HG03378 (cell line): ENCODE results near the gene APOA1.

Source experiments
- ATAC-seq: cut with Tn5 transposase; IDR thresholded peaks from one replicate; pipeline ENCODE4 v1.9.1; 2021; ENCODE audit warnings: mild to moderate bottlenecking, moderate library complexity; ENCODE audit not compliant: unreplicated experiment

APOA1 gene

GRCh38 chr11:116859175-116859574 lies 21.8 kb upstream of the APOA1 start:
- no peak for ATAC-seq

DNA sequence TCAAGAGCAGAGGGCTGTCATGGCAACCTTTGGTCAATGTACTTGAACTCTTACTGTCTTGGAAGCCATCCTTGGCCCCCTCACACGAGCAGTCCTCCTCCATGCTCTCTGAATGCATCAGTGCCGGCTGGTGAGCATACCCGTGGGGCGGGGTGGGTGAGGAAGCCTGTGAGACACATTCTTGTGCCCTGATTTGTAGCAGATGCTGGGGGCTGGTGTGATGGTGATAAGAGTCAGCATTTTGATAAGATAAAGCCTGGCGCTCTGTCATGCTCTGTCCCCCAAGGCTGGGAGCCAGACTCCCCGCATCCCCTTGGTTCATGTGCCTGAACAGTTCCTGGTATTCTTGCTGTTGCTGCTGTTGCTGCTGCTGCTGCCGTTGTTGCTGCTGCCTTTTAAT lies 20.5 kb upstream of the APOA1 start:
- no peak for ATAC-seq

DNA sequence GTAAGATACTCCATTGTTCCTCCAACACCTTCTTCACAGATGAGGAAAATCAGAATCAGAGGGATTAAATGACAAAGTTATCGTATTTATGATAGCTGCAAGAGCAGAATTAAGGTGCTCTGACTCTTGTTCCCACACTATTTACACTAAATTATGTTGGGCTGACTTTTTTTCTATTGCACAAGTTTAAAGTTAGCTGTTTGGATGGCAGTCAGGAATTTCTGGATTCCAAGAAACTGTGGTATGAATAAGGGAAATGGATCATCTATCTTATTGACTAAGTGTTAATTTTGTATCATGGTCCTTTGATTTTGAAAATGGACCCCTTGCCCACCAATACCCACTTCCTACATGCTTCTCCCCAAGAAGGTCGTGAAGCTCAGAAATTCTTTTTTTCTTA lies 19.9 kb upstream of the APOA1 start:
- ATAC-seq: no peak

DNA sequence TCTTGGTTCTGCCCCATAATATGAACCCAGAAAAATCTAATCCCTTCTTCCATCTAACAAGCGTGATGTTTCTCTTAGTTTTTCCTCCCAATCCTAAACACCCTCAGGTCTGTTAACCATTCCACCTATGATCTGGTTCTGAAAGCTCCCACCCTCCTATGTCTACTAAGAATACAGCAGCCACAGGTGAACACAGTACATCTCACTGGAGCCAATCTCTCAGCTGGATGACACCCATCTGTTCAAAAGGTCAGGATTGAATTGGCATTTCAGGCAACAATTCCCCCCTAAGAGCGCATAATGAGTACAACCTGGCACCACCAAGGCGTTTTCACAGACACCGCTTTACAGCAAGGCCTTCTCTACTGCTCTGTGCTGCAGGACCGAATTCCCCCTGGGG lies 19.0 kb upstream of the APOA1 start:
- no peak for ATAC-seq

GRCh38 chr11:116855413-116855812 lies 18.0 kb upstream of the APOA1 start:
- no peak for ATAC-seq

DNA sequence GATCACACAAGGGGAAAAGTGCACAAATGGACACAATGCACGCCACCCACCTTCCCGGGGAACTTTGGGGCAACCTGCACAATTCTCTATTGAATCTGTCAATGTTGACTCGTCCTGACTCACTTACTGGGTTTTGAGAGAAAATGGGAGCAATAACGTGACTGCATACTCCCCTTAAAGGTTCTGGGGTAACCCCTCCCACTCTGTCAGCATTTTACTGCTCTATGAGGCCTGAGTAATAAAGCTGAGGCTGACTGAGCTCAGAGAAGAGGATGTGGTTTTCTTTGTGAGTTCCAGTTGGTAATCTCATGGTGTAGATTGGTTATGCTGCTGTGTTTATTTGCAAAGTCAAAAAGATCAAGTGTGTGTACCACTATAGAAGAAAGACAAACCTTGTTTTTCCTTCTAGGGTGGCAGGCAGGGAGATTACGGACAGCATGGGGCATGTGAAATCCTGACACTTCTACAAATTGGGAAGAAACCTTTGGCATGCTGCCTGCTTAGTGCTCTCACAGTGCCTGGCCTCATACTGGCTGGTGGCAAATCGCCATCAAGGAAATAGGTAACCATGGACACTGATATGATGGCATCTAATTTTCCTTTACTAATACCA lies 16.1 kb upstream of the APOA1 start:
- ATAC-seq: peak; percentile 92

DNA sequence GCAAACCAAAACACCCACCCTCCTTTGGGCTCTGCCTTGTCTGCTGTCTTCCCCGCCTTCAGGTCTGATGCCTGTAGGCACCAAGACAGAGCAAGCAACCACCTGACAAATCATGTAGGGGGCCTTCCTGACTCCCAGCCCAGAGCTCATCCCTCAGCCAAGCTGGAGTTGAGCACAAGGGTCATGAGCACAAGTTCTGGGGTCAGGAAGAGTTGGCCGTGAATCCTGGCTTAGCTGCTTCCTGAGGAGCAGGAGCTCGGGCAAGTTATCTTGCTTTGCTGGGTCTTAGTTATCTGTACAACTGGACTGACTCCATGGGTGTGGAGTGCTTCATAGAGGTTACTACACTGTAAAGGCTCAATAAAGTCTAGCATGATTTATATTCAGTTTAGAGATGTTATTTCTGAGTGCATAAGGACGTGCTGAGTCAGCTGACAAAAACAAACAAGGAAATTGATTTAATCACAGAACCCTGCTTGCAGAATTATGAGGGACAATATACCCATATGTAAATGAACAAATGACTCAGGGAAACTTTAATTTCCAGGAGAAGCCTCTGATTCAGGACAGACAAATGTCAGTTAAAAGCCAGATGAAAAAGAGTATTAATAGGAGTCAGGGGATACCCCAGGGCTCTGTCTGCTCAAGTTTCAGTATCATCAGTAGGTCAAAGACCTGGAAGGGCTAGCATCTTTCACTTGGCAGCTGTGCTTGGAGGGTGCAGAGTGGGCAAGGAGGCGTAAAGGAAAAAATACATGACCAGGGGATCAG lies 15.0 kb upstream of the APOA1 start:
- no peak for ATAC-seq

DNA sequence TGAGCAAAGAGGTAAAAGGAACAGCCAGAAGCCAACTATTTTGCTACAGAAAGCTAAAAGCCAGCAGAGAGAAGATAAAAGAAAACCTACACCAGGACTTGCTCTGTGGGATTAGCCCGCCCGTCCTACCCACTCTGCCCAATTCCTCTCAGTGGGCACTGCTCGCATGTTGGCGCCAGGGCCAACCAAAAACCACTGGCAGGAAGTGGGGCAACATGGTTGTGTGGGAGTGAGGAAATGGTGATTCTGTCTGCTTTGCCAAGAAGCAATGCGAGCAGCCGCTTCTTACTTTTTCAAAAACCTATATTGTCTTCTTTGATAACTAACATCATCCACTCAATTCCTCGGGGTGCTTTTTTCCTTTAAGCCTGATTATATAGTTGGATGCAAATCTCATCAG lies 14.2 kb upstream of the APOA1 start:
- no peak for ATAC-seq

GRCh38 chr11:116849486-116849885 lies 12.1 kb upstream of the APOA1 start:
- no peak for ATAC-seq

- no peak for ATAC-seq
Observed at GRCh38 chr11:116849060-116849459, 11.6 kb upstream of the APOA1 start.

GRCh38 chr11:116847612-116848011 lies 10.2 kb upstream of the APOA1 start:
- no peak for ATAC-seq

DNA sequence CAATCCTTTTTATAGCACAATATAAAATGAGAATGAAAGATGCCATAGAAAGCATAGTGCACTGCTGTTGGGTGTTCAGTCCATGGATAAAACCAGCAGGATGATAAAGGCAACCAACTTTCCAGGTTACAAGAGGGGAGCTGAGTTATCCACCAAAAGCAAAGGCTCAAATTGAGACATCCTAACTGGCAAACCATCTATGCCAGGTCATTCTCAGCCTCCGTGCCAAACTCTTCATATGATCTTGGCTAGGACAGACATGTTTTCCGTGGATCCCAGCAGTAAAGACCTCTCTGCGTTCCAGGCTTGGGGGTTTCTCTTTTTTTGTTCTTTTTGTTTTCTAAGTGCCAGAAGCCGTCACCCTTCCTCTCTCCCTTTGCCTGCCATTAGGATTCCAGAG lies 7.3 kb upstream of the APOA1 start:
- ATAC-seq: no peak

- ATAC-seq: no peak
Observed at GRCh38 chr11:116843661-116844060, 6.2 kb upstream of the APOA1 start.

GRCh38 chr11:116842909-116843308 lies 5.5 kb upstream of the APOA1 start:
- no peak for ATAC-seq

- no peak for ATAC-seq
Observed at GRCh38 chr11:116842117-116842516, 4.7 kb upstream of the APOA1 start.

DNA sequence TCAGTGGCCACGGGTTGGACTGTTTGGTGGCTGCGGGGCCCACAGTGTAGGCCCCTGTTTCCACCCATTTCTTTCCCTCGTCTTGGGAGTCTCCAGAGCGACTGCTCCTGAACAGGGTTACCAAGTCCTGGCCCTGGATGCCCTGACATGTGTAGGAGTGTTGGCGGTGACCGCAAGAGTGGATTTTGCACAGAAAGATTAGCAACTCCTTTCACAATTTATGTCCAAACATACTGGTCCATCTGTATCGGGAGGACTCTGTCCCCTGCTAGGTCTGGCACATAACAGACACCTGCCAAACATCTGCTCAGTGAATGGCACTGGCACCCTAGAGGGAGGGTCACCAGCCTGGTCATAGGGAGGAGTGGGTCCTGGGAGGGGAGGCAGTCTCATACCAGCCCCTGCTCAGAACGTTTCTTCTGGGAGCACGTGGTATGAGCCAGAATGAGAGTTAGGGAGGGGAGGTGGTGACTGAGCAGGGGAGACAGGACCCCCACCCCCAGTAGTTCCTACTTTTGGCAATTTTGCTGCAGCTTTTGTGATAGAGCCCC lies 3.4 kb upstream of the APOA1 start:
- ATAC-seq: no peak

- ATAC-seq: no peak
Observed at GRCh38 chr11:116840224-116840745, 2.9 kb upstream of the APOA1 start.

GRCh38 chr11:116838321-116839084 lies 1.1 kb upstream of the APOA1 start:
- ATAC-seq: no peak

DNA sequence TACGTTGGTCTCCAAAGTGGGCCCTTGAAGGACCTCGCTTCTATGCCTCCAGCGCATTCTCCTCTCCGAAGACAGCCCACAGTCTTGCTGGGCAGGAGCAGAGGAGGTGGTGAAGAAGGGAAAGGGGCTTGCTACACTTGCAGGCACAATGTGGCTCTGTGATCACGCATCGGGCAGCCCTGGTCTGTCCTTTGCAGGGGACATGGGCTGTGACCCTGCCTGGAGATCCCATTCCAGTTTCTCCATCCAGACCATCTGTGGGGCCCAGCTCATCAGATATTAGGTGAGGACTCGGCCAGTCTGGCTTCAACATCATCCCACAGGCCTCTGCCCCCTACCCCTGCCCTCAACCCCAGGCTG lies 810 bp downstream of the APOA1 start:
- ATAC-seq: no peak

DNA sequence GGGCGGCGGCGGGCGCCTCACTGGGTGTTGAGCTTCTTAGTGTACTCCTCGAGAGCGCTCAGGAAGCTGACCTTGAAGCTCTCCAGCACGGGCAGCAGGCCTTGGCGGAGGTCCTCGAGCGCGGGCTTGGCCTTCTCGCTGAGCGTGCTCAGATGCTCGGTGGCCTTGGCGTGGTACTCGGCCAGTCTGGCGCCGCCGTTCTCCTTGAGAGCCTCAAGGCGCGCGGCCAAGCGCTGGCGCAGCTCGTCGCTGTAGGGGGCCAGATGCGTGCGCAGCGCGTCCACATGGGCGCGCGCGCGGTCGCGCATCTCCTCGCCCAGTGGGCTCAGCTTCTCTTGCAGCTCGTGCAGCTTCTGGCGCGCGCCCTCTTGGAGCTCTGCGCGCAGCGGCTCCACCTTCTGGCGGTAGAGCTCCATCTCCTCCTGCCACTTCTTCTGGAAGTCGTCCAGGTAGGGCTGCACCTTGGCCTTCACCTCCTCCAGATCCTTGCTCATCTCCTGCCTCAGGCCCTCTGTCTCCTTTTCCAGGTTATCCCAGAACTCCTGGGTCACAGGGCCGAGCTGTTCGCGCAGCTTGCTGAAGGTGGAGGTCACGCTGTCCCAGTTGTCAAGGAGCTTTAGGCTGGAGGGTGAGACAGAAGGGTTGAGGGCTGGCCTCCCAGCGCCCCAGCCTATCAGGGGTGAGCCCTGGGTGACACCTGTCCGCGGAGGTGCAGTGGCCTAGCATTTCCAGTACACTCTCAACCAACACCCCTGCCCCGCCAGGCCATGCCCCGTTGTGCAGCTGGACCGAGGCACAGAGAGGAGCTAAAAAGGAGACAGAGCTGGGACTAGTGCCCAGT lies 1.4 kb downstream of the APOA1 start:
- ATAC-seq: peak; percentile 70
